ENCODE data around the gene FST.

- TF ChIP-seq POLR2AphosphoS5 (IDR thresholded peaks at IDR 0.05; ENCODE audit: borderline replicate concordance, low read depth, low read length) (no peak), FOXP2 (optimal IDR thresholded peaks at IDR 0.05; ENCODE audit: control extremely low read depth, extremely low read length, insufficient read depth) (no peak)
Measured at GRCh38 chr5:53475320-53475719, 5.1 kb upstream of the FST start.

Data from SK-N-MC (cell line).